PC-3 (cell line): ENCODE measurements around the gene LHX2. TPM values are rescaled to one million over a fixed set of nuclear protein-coding genes. Genes with fewer than 3 reads are reported as not detected.

ENCODE experiments used
- ATAC-seq: fragments of 200-7000 bp; cut with Tn5 transposase; 2 replicates; pipeline ENCODE4 v1.9.1; 2020; ENCODE audit warnings: mild to moderate bottlenecking, moderate library complexity
- Bru-seq: library from RNA; stranded (reverse); fragments of 400-500 nt; gene quantifications from one replicate; lab custom pipeline; 2021; lab: Mats Ljungman, UMichigan
- BruChase-seq, 2 experiments: library from RNA; stranded (reverse); fragments of 400-500 nt; gene quantifications; one replicate each; lab custom pipeline; 2021; lab: Mats Ljungman, UMichigan
- BruUV-seq: library from RNA; stranded (reverse); fragments of 400-500 nt; replicated peaks from 2 replicates; lab custom pipeline; 2021; lab: Mats Ljungman, UMichigan
- CTCF ChIA-PET: fragments of 300-600 bp; sonication (Branson Sonifier 250); formaldehyde crosslinking; loops from one replicate; lab custom pipeline; 2022; ENCODE audit warnings: antibody characterized with exemption; lab: Charles Lee
- POLR2A ChIA-PET: fragments of 300-600 bp; sonication (Branson Sonifier 250); formaldehyde crosslinking; loops from one replicate; lab custom pipeline; 2022; ENCODE audit warnings: antibody characterized with exemption; ENCODE audit not compliant: unreplicated experiment; lab: Charles Lee
- DNase-seq: peaks from one replicate; pipeline ENCODE4 v3.0.0-alpha.2; 2015
- H2AFZ ChIP-seq: fragments of 300-600 bp; sonication (generic); 2 replicates; pipeline ENCODE4 v1.6.0; 2016; ENCODE audit warnings: antibody characterized with exemption, low read length
- H3F3A ChIP-seq: fragments of 300-600 bp; sonication (generic); one replicate; pipeline ENCODE4 v1.6.0; 2017; ENCODE audit warnings: antibody characterized with exemption, low read length, control low read depth, mild to moderate bottlenecking; ENCODE audit not compliant: unreplicated experiment
- H3K27ac ChIP-seq: fragments of 300-600 bp; sonication (generic); 2 replicates; pipeline ENCODE4 v1.5.1; 2016; ENCODE audit warnings: mild to moderate bottlenecking, low read length
- H3K27me3 ChIP-seq: fragments of 300-600 bp; sonication (generic); 2 replicates; pipeline ENCODE4 v1.6.1; 2016; ENCODE audit warnings: low read length, mixed read lengths
- H3K36me3 ChIP-seq: fragments of 300-600 bp; sonication (generic); 2 replicates; pipeline ENCODE4 v1.6.1; 2016; ENCODE audit warnings: low read depth, mixed run types, low read length, mixed read lengths
- H3K4me1 ChIP-seq: fragments of 300-600 bp; sonication (generic); 2 replicates; pipeline ENCODE4 v1.5.1; 2016; ENCODE audit warnings: low read length; ENCODE audit not compliant: insufficient read depth
- H3K4me2 ChIP-seq: fragments of 300-600 bp; sonication (generic); 2 replicates; pipeline ENCODE4 v1.6.0; 2016; ENCODE audit warnings: low read length
- H3K4me3 ChIP-seq: fragments of 300-600 bp; sonication (generic); 2 replicates; pipeline ENCODE4 v1.5.1; 2016; ENCODE audit warnings: mild to moderate bottlenecking, low read length, mixed read lengths
- H3K79me2 ChIP-seq: fragments of 300-600 bp; sonication (generic); 2 replicates; pipeline ENCODE4 v1.6.1; 2017; ENCODE audit warnings: low read length, mixed read lengths
- H3K9ac ChIP-seq: fragments of 300-600 bp; sonication (generic); 2 replicates; pipeline ENCODE4 v1.6.0; 2016; ENCODE audit warnings: mild to moderate bottlenecking, low read length
- H3K9me2 ChIP-seq: fragments of 300-600 bp; sonication (generic); replicated peaks from 2 replicates; pipeline ENCODE4 v1.6.1; 2016; ENCODE audit warnings: mixed run types, low read length, mixed read lengths
- H3K9me3 ChIP-seq: fragments of 300-600 bp; sonication (generic); 2 replicates; pipeline ENCODE4 v1.6.1; 2016; ENCODE audit warnings: low read length, mixed read lengths
- H4K20me1 ChIP-seq: fragments of 300-600 bp; sonication (generic); 2 replicates; pipeline ENCODE4 v1.6.1; 2016; ENCODE audit warnings: low read length, mixed read lengths
- CTCF ChIP-seq: fragments of 300-600 bp; sonication (generic); conservative IDR thresholded peaks from 2 replicates; pipeline ENCODE4 v1.5.1; 2017; ENCODE audit warnings: antibody characterized with exemption, low read depth, mild to moderate bottlenecking, low read length
- EZH2 ChIP-seq: fragments of 300-600 bp; sonication (generic); IDR thresholded peaks from one replicate; pipeline ENCODE4 v1.6.1; 2017; ENCODE audit warnings: antibody characterized with exemption, mild to moderate bottlenecking, low read length; ENCODE audit not compliant: unreplicated experiment
- EZH2phosphoT487 ChIP-seq: fragments of 300-600 bp; sonication (generic); IDR thresholded peaks from 2 replicates; pipeline ENCODE4 v1.6.1; 2018; ENCODE audit warnings: mild to moderate bottlenecking, antibody characterized with exemption, low read length, borderline replicate concordance
- intact Hi-C: fragments of 100-400 bp; cut with micrococcal nuclease; formaldehyde crosslinking; loops from 2 replicates; pipeline ENCODE4 v1.9.0; 2023
- long read RNA-seq: library from polyadenylated mRNA; unstranded; transcript quantifications from one replicate; pipeline ENCODE4 v2.0.0, GENCODE V29; 2021; ENCODE audit not compliant: unreplicated experiment
- total RNA-seq: library from RNA; depleted of rRNA; stranded (reverse); fragments of >200 nt; gene quantifications from 2 replicates; pipeline ENCODE4 v1.2.3, GENCODE V29; 2014; rRNA removed

Gene LHX2
- total RNA-seq (1.1 TPM in 2 replicates), Bru-seq, nascent RNA (percentile 20 among the genes with signal in this experiment), BruChase-seq, experiment 1, labeled RNA remaining after a 6-hour chase (percentile 22 among the genes with signal in this experiment), BruChase-seq, experiment 2, labeled RNA remaining after a 2-hour chase (percentile 8 among the genes with signal in this experiment)
- long read RNA-seq, partial matches to known transcripts, result 0 of 4 reads
- long read RNA-seq, other reads (novel, unspliced or antisense), result 0 of 4 reads

- ATAC-seq (peak; percentile 89), DNase-seq (peak; percentile 65)
- H3F3A ChIP-seq, result no peaks in the 10 kb centered on the region
- H3K27me3 ChIP-seq, result peaks cover 43% of the 10 kb centered on the region
- peaks cover 14% of the 10 kb centered on the region; the same call in 1 of the 2 replicates for H3K4me1 ChIP-seq
- BruUV-seq, result no TSS peak
- intact Hi-C loops, result loop anchor here (10.0 kb wide), 1 partner anchor 467 kb away; no protein-coding TSS in a partner anchor
- no peaks in the 10 kb centered on the region for H3K9me3 ChIP-seq
- no peaks in the 10 kb centered on the region for H3K9me2 ChIP-seq
- H3K4me2 ChIP-seq, result peak within 1 kb of the TSS; percentile 79
- no peak within 1 kb of the TSS for H3K9ac ChIP-seq
- peak within 1 kb of the TSS; percentile 51 for H3K4me3 ChIP-seq
- TF ChIP-seq CTCF (no peak), EZH2phosphoT487 (no peak), EZH2 (no peak)
- no peak within 1 kb of the TSS for H3K27ac ChIP-seq
- H2AFZ ChIP-seq, result peak within 1 kb of the TSS; percentile 64
- CTCF ChIA-PET, result no interaction called here
- no peaks in the 10 kb centered on the region for H3K79me2 ChIP-seq
- no peaks in the 10 kb centered on the region for H3K36me3 ChIP-seq
- POLR2A ChIA-PET, result no interaction called here
- no peaks in the 10 kb centered on the region for H4K20me1 ChIP-seq
Observed at GRCh38 chr9:124011460-124012301, at the start of gene LHX2. TSS of gene LHX2 (plus strand) at chr9:124011768. CDS start at chr9:124012349, 581 bp downstream.

DNA sequence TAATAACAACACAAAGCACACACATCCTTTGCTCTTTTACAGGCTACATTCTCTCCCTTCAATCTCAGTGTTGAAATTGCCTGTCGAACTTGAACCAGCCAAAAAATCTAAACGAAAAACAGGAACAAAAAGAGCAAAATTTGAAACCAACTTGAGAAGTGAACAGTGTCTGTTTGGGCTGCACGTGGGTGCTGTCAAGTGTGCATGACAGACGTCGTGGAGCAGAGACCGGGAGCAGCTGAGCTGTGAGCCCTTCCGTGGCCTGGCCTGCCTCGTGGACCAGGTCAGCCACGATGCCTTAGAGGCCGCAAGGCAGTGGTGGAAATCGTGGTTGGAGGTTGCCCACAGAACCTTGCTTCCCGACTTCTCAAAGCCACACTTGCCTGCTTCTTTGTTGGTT, 46.8 kb upstream of the LHX2 start:
- H3K27ac ChIP-seq, result no peak overlapping the region
- H2AFZ ChIP-seq, result no peak overlapping the region
- H3K4me3 ChIP-seq, result no peak overlapping the region
- 0 out of 2 replicates have a peak, but pooled peaks cover 3% of the 10 kb centered on the region for H3K27me3 ChIP-seq
- intact Hi-C loops, result no loop called here
- DNase-seq (no peak), ATAC-seq (no peak)
- no peaks in the 10 kb centered on the region for H3K9me3 ChIP-seq
- H3K4me1 ChIP-seq, result no peaks in the 10 kb centered on the region
- no peaks in the 10 kb centered on the region for H3K36me3 ChIP-seq
- BruUV-seq, result no TSS peak
- CTCF ChIA-PET, result no interaction called here
- H3K4me2 ChIP-seq, result no peak overlapping the region
- POLR2A ChIA-PET, result no interaction called here
- H3K9ac ChIP-seq, result no peak overlapping the region
- H3K9me2 ChIP-seq, result no peaks in the 10 kb centered on the region
- no peaks in the 10 kb centered on the region for H3F3A ChIP-seq
- TF ChIP-seq EZH2 (no peak), EZH2phosphoT487 (no peak), CTCF (no peak)
- no peaks in the 10 kb centered on the region for H3K79me2 ChIP-seq
- no peaks in the 10 kb centered on the region for H4K20me1 ChIP-seq
